Smooth muscle cell (in vitro differentiated cells): ENCODE data around the gene CEP112. TPM values are rescaled to one million over a fixed set of nuclear protein-coding genes. Genes with fewer than 3 reads are reported as not detected.

ENCODE experiments used
- DNase-seq: peaks from one replicate; lab custom pipeline; 2025; ENCODE audit not compliant: unreplicated experiment; lab: John Stamatoyannopoulos, UW
- H2AFZ ChIP-seq: fragments of 200-600 bp; sonication (generic); 2 replicates; pipeline ENCODE4 v1.6.0; 2016; ENCODE audit warnings: antibody characterized with exemption, low read depth, mild to moderate bottlenecking
- H3F3A ChIP-seq: fragments of 200-600 bp; sonication (generic); 2 replicates; pipeline ENCODE4 v1.6.0; 2017; ENCODE audit warnings: antibody characterized with exemption, low read depth
- H3K27ac ChIP-seq: fragments of 200-600 bp; sonication (generic); 2 replicates; pipeline ENCODE4 v1.5.1; 2016; ENCODE audit warnings: low read depth, mild to moderate bottlenecking
- H3K27me3 ChIP-seq: fragments of 200-600 bp; sonication (generic); 2 replicates; pipeline ENCODE4 v1.6.1; 2016; ENCODE audit warnings: low read depth, mild to moderate bottlenecking
- H3K36me3 ChIP-seq: fragments of 200-600 bp; sonication (generic); 2 replicates; pipeline ENCODE4 v1.5.1; 2016; ENCODE audit warnings: low read depth
- H3K4me1 ChIP-seq: fragments of 200-600 bp; sonication (generic); 2 replicates; pipeline ENCODE4 v1.5.1; 2016; ENCODE audit warnings: low read depth
- H3K4me2 ChIP-seq: fragments of 200-600 bp; sonication (generic); 2 replicates; pipeline ENCODE4 v1.6.0; 2016; ENCODE audit warnings: mild to moderate bottlenecking
- H3K4me3 ChIP-seq: fragments of 200-600 bp; sonication (generic); 2 replicates; pipeline ENCODE4 v1.5.1; 2016; ENCODE audit warnings: mild to moderate bottlenecking
- H3K79me2 ChIP-seq: fragments of 200-600 bp; sonication (generic); 2 replicates; pipeline ENCODE4 v1.6.0; 2016; ENCODE audit warnings: low read depth, mild to moderate bottlenecking
- H3K9ac ChIP-seq: fragments of 200-600 bp; sonication (generic); 2 replicates; pipeline ENCODE4 v1.6.0; 2016; ENCODE audit warnings: low read depth
- H3K9me3 ChIP-seq: fragments of 200-600 bp; sonication (generic); replicated peaks from 2 replicates; pipeline ENCODE4 v1.5.1; 2016; ENCODE audit warnings: low read depth
- H4K20me1 ChIP-seq: fragments of 200-600 bp; sonication (generic); 2 replicates; pipeline ENCODE4 v1.6.0; 2016; ENCODE audit warnings: low read depth
- WGBS: methylation state at CpG from one replicate; pipeline ENCODE4 v1.1.7; 2016; ENCODE audit warnings: low lambda C conversion rate; 5-methylcytosine and 5-hydroxymethylcytosine counted together
- polyA plus RNA-seq: library from polyadenylated mRNA; unstranded; fragments of >200 nt; fragmentation: Nextera tagmentation; extraction: Ambion mirVana; gene quantifications from 2 replicates; pipeline ENCODE4 v1.2.1, GENCODE V29; 2016
- total RNA-seq: library from RNA; depleted of rRNA; stranded (reverse); fragments of >200 nt; gene quantifications from 2 replicates; pipeline ENCODE4 v1.2.3, GENCODE V29; 2014
- TF ChIP-seq, protein P1 (sequence below): fragments of 200-600 bp; sonication (generic); IDR thresholded peaks from 2 replicates; pipeline ENCODE4 v1.5.1; 2017; ENCODE audit warnings: borderline replicate concordance, mild to moderate bottlenecking, antibody characterized with exemption; ENCODE audit not compliant: insufficient read depth, poor library complexity, severe bottlenecking

The CEP112 gene
- total and polyA plus RNA-seq, 2 experiments from 2014 or later: 8.3 to 9.9 TPM

DNA sequence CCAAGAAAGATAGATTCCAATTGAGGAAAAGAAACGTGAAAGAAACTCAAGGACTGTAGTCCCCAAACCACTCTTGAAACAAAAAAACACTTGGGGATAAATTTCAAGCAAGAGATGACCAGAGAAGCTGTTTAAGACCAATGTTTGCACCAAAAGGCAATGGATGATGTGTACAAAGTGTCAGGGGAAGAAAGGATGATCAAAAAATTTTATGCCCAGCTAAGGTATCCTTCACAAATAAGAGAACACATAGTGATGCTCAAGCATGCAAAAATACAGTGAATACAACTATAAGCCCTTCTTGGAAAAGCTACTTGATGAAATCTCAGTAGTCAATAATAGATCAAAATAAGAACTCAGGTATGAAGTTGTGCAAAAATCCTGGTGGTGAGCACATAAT lies 281.1 kb downstream of the CEP112 start:
- Histone ChIP-seq H3K9ac (no peak overlapping the region), H3F3A (no peaks in the 10 kb centered on the region), H3K36me3 (no peaks in the 10 kb centered on the region), H3K4me3 (no peak overlapping the region), H3K79me2 (no peaks in the 10 kb centered on the region), H2AFZ (no peak overlapping the region), H3K27ac (no peak overlapping the region), H3K4me2 (no peak overlapping the region), H3K27me3 (no peaks in the 10 kb centered on the region), H4K20me1 (no peaks in the 10 kb centered on the region), H3K4me1 (no peaks in the 10 kb centered on the region), H3K9me3 (no peaks in the 10 kb centered on the region)
- 100% methylated on average over 1 of the region's 1 CpG for whole genome bisulfite sequencing
- TF ChIP-seq, protein P1, sequence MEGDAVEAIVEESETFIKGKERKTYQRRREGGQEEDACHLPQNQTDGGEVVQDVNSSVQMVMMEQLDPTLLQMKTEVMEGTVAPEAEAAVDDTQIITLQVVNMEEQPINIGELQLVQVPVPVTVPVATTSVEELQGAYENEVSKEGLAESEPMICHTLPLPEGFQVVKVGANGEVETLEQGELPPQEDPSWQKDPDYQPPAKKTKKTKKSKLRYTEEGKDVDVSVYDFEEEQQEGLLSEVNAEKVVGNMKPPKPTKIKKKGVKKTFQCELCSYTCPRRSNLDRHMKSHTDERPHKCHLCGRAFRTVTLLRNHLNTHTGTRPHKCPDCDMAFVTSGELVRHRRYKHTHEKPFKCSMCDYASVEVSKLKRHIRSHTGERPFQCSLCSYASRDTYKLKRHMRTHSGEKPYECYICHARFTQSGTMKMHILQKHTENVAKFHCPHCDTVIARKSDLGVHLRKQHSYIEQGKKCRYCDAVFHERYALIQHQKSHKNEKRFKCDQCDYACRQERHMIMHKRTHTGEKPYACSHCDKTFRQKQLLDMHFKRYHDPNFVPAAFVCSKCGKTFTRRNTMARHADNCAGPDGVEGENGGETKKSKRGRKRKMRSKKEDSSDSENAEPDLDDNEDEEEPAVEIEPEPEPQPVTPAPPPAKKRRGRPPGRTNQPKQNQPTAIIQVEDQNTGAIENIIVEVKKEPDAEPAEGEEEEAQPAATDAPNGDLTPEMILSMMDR: no peak
- no peak for DNase-seq

DNA sequence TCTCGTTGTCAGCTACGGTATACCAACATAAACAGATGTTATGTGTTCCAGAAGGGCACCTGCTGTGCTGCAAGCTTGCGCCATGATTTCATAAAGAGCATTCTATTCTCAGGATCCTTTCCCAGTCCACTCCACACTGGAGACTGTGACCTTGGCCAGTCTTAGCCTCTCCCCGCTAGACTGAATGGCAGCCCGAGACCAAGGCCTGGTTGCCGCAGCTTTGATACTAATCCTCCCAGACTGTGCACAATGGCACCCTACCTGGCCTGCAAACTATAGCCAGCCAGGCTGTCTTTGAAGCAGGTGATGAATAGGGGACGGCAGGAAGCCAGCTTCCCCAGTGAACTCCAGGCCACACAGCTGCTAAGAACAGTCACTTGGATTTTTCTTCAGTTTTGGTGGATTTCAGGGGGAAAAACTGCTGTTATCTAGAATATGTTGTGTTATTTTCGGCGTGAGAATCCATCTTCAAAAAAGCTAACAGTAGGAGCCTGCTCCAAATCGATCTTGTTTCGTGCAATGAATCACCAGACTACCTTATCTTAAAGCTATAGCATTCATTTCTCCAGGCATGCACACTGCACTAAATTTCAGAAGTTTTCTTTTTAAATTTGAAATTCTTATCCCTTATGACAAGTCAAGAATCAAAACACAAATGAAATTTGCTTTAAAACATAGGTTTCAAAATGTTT lies 289.0 kb downstream of the CEP112 start:
- H3F3A ChIP-seq: no peaks in the 10 kb centered on the region
- no peak overlapping the region for H3K4me2 ChIP-seq
- 84% methylated on average over 11 of the region's 11 CpGs for WGBS
- H3K9me3 ChIP-seq: no peaks in the 10 kb centered on the region
- no peaks in the 10 kb centered on the region for H3K36me3 ChIP-seq
- H3K4me3 ChIP-seq: no peak overlapping the region
- H3K27ac ChIP-seq: no peak overlapping the region
- no peak for DNase-seq
- no peaks in the 10 kb centered on the region for H3K4me1 ChIP-seq
- no peak overlapping the region for H2AFZ ChIP-seq
- H3K9ac ChIP-seq: no peak overlapping the region
- TF ChIP-seq, protein P1: no peak
- no peaks in the 10 kb centered on the region for H3K79me2 ChIP-seq
- no peaks in the 10 kb centered on the region for H4K20me1 ChIP-seq
- H3K27me3 ChIP-seq: no peaks in the 10 kb centered on the region

DNA sequence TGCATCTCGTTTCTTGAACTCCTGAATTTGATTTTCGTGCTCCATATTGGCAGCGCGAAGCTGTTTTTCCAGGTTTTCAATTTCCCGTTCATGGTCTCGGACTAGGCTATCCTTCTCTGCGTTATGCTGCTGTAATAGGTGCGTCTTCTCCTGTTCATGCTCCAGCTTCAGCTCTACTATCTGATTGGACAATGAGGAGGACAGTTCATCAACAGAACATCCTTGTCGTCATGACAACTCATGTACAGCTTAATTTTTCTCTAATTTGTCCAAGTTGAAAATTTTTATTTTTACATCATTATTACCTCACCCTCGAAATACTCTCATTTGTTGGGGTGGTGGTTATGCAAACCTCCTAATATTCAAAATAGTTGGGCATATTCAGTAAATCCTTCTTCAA lies 289.8 kb downstream of the CEP112 start:
- TF ChIP-seq, protein P1: no peak
- 95% methylated on average over 10 of the region's 10 CpGs for WGBS
- Histone ChIP-seq H3K9ac (no peak overlapping the region), H3F3A (no peaks in the 10 kb centered on the region), H4K20me1 (no peaks in the 10 kb centered on the region), H3K4me1 (no peaks in the 10 kb centered on the region), H3K4me3 (no peak overlapping the region), H3K36me3 (no peaks in the 10 kb centered on the region), H3K9me3 (no peaks in the 10 kb centered on the region), H3K79me2 (no peaks in the 10 kb centered on the region), H3K27ac (no peak overlapping the region), H2AFZ (no peak overlapping the region), H3K4me2 (no peak overlapping the region), H3K27me3 (no peaks in the 10 kb centered on the region)
- DNase-seq: no peak

DNA sequence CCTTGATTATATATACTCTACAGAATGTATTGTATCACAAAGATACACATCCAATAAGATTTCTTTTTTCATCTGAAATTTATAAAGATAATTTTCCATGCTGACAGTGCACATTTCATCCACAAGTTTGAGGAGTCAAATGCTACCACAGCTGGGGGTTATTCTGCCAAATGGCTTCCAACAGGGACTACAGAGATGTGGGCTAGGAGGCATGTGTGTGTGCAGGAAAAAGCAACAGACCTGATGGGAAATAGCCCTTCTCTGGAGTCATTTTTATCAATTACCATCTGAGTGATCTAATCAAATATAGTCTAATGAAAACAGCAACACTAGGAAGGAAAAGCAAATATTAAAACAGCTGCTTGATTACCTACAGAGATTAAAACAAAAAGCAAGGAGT lies 290.5 kb downstream of the CEP112 start:
- TF ChIP-seq, protein P1: no peak
- H3K4me1 ChIP-seq: no peaks in the 10 kb centered on the region
- DNase-seq: no peak
- H3K9ac ChIP-seq: no peak overlapping the region
- H3F3A ChIP-seq: no peaks in the 10 kb centered on the region
- H4K20me1 ChIP-seq: no peaks in the 10 kb centered on the region
- H3K79me2 ChIP-seq: no peaks in the 10 kb centered on the region
- H3K27ac ChIP-seq: no peak overlapping the region
- H3K9me3 ChIP-seq: no peaks in the 10 kb centered on the region
- H3K27me3 ChIP-seq: no peaks in the 10 kb centered on the region
- H3K4me3 ChIP-seq: no peak overlapping the region
- no peak overlapping the region for H2AFZ ChIP-seq
- H3K36me3 ChIP-seq: no peaks in the 10 kb centered on the region
- no peak overlapping the region for H3K4me2 ChIP-seq
